HL-60 (cell line): Measurements from ENCODE around the gene ANO3.

Experiments
- DNase-seq, 2 experiments: peaks; one replicate each; pipeline ENCODE4 v3.0.0-alpha.2; 2010 to 2020; ENCODE audit warnings: low read depth in 1 of 2, low spot score in 1 of 2
- H3K27ac ChIP-seq: fragments of 250-450 bp; sonication (Bioruptor Pico); replicated peaks from 2 replicates; pipeline ENCODE4 v1.5.1; 2020; ENCODE audit warnings: mild to moderate bottlenecking, moderate library complexity
- H3K27me3 ChIP-seq: fragments of 250-450 bp; sonication (Bioruptor Pico); 2 replicates; pipeline ENCODE4 v1.5.1; 2021; ENCODE audit warnings: mild to moderate bottlenecking, moderate library complexity; ENCODE audit not compliant: insufficient read depth, poor library complexity, severe bottlenecking
- H3K4me3 ChIP-seq: replicated peaks from 2 replicates; pipeline ENCODE4 v1.5.1; 2011; ENCODE audit warnings: mild to moderate bottlenecking, control low read depth, low read length; ENCODE audit not compliant: insufficient read depth
- CTCF ChIP-seq: IDR thresholded peaks from one replicate; pipeline ENCODE4 v1.5.1; 2011; ENCODE audit warnings: low read length, control low read depth, inconsistent platforms; ENCODE audit not compliant: insufficient read depth
- GABPA ChIP-seq: IDR thresholded peaks from 2 replicates; pipeline ENCODE4 v1.6.1; 2012; ENCODE audit warnings: low read depth
- POLR2AphosphoS5 ChIP-seq: IDR thresholded peaks from 2 replicates; pipeline ENCODE4 v1.6.1; 2012; ENCODE audit warnings: low read depth
- REST ChIP-seq: IDR thresholded peaks from 2 replicates; pipeline ENCODE4 v1.6.1; 2012; ENCODE audit warnings: low read depth; ENCODE audit not compliant: insufficient replicate concordance
- SPI1 ChIP-seq: IDR thresholded peaks from 2 replicates; pipeline ENCODE4 v1.6.1; 2012; ENCODE audit warnings: low read depth, mild to moderate bottlenecking, borderline replicate concordance

ANO3 gene

GRCh38 chr11:26442131-26442530 lies 110.2 kb downstream of the ANO3 start:
- Histone ChIP-seq H3K4me3 (no peak overlapping the region), H3K27me3 (no peaks in the 10 kb centered on the region), H3K27ac (no peak overlapping the region)
- TF ChIP-seq CTCF (no peak), GABPA (no peak), REST (no peak), SPI1 (no peak), POLR2AphosphoS5 (no peak)
- DNase-seq = no peak

- Histone ChIP-seq H3K27ac (no peak overlapping the region), H3K4me3 (no peak overlapping the region), H3K27me3 (no peaks in the 10 kb centered on the region)
- no peak for DNase-seq
- TF ChIP-seq GABPA (no peak), CTCF (no peak), SPI1 (no peak), REST (no peak), POLR2AphosphoS5 (no peak)
Measured at GRCh38 chr11:26443617-26444016, 111.7 kb downstream of the ANO3 start.

- no peak overlapping the region for H3K27ac ChIP-seq
- H3K27me3 ChIP-seq = no peaks in the 10 kb centered on the region
- H3K4me3 ChIP-seq = no peak overlapping the region
- DNase-seq = no peak
- TF ChIP-seq GABPA (no peak), REST (no peak), CTCF (no peak), POLR2AphosphoS5 (no peak), SPI1 (no peak)
Measured at GRCh38 chr11:26457636-26458035, 125.7 kb downstream of the ANO3 start.
